Thoracic aorta (tissue), 2 donors: ENCODE measurements around the gene CREB3L2. TPM values are rescaled to one million over a fixed set of nuclear protein-coding genes. Genes with fewer than 3 reads are reported as not detected.

Source experiments
- ATAC-seq: fragments of 150-250 bp; one replicate; pipeline ENCODE4 v1.8.0; 2017; ENCODE audit warnings: low read depth; ENCODE audit not compliant: insufficient number of reproducible peaks, low FRiP score
- DNase-seq: peaks from one replicate; pipeline ENCODE4 v3.0.0-alpha.2; 2020; ENCODE audit warnings: low spot score
- H3K27ac ChIP-seq, 2 donors: fragments of 200-600 bp; sonication (generic); 1 replicate in 1 of 2; 2 replicates in 1 of 2; pipeline ENCODE4 v1.5.1; 2016; ENCODE audit warnings: mild to moderate bottlenecking in 2 of 2, moderate library complexity in 2 of 2
- H3K27me3 ChIP-seq: fragments of 200-600 bp; sonication (generic); replicated peaks from 2 replicates; pipeline ENCODE4 v1.6.0; 2016; ENCODE audit warnings: mild to moderate bottlenecking; ENCODE audit not compliant: insufficient read depth
- H3K36me3 ChIP-seq: fragments of 200-600 bp; sonication (generic); one replicate; pipeline ENCODE4 v1.5.1; 2016
- H3K4me1 ChIP-seq, 2 donors: fragments of 200-600 bp; sonication (generic); 1 replicate in 1 of 2; 2 replicates in 1 of 2; pipeline versions ENCODE4 v1.5.1 to v1.6.0; 2016; ENCODE audit warnings: low read depth in 2 of 2, mild to moderate bottlenecking in 1 of 2; ENCODE audit not compliant: control insufficient read depth in 1 of 2
- H3K4me3 ChIP-seq: fragments of 200-600 bp; sonication (generic); 2 replicates; pipeline ENCODE4 v1.5.1; 2016; ENCODE audit warnings: mild to moderate bottlenecking
- H3K9me3 ChIP-seq: fragments of 200-600 bp; sonication (generic); 2 replicates; pipeline ENCODE4 v1.5.1; 2016
- total RNA-seq, 2 donors: library from RNA; depleted of rRNA; stranded (reverse); fragments of >200 nt; gene quantifications; one replicate each; pipeline versions ENCODE4 v1.1.0 to v1.2.3, GENCODE V29; 2016
- TF ChIP-seq, protein P1 (sequence below): fragments of 200-600 bp; sonication (generic); IDR thresholded peaks from one replicate; pipeline ENCODE4 v1.5.1; 2019; ENCODE audit warnings: antibody characterized with exemption

CREB3L2 gene
- total RNA-seq, 2 donors from 2014 or later, result 85.3 to 96.7 TPM

DNA sequence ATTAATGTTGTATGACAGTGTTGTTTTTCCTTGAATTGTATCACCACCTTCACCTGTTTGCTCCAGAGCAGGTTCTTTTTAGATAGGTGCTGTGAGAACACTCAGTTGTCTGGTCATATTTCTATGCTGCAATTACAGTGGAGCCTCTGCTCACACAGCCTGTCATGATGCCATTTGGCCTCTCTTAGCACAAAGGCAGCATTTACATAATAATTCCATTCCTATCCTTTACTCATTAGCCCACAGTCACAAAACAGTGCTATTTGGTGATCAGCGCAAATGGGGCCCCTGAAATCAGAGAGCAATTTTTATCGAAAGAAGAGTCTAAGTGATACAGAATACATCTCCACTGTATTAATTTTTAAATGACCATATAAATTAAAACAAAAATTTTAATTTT is 141.3 kb downstream of the CREB3L2 start:
- DNase-seq (no peak), ATAC-seq (no peak)
- Histone ChIP-seq H3K4me1 (no peaks in the 10 kb centered on the region), H3K27ac (no peak overlapping the region), H3K27me3 (no peaks in the 10 kb centered on the region), H3K36me3 (peaks cover 15% of the 10 kb centered on the region), H3K9me3 (no peaks in the 10 kb centered on the region), H3K4me3 (no peak overlapping the region)
- TF ChIP-seq, protein P1, sequence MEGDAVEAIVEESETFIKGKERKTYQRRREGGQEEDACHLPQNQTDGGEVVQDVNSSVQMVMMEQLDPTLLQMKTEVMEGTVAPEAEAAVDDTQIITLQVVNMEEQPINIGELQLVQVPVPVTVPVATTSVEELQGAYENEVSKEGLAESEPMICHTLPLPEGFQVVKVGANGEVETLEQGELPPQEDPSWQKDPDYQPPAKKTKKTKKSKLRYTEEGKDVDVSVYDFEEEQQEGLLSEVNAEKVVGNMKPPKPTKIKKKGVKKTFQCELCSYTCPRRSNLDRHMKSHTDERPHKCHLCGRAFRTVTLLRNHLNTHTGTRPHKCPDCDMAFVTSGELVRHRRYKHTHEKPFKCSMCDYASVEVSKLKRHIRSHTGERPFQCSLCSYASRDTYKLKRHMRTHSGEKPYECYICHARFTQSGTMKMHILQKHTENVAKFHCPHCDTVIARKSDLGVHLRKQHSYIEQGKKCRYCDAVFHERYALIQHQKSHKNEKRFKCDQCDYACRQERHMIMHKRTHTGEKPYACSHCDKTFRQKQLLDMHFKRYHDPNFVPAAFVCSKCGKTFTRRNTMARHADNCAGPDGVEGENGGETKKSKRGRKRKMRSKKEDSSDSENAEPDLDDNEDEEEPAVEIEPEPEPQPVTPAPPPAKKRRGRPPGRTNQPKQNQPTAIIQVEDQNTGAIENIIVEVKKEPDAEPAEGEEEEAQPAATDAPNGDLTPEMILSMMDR, result no peak

DNA sequence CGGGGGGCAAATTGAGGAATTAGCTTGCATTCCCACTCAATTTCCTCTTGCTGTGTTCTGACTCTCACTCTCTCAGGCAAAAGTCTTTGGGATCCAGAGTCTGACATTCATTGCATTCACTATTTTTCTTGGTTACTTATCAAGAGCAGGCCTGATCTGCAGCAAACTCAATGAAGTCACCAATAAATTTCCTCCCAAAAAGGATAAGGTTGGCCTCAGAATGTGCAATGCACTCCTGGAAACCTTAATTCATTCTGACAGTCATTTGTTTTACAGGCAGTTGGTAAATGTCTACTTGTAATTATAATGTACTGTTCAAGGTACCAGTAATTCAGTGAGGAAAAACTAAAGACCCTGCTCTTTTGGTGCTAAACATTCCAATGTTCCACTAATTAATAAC is 148.8 kb downstream of the CREB3L2 start:
- H3K36me3 ChIP-seq, result no peaks in the 10 kb centered on the region
- H3K4me3 ChIP-seq, result no peak overlapping the region
- no peak overlapping the region for H3K27ac ChIP-seq
- TF ChIP-seq, protein P1, result no peak
- DNase-seq (no peak), ATAC-seq (no peak)
- H3K4me1 ChIP-seq, result no peaks in the 10 kb centered on the region
- no peaks in the 10 kb centered on the region for H3K27me3 ChIP-seq
- no peaks in the 10 kb centered on the region for H3K9me3 ChIP-seq

DNA sequence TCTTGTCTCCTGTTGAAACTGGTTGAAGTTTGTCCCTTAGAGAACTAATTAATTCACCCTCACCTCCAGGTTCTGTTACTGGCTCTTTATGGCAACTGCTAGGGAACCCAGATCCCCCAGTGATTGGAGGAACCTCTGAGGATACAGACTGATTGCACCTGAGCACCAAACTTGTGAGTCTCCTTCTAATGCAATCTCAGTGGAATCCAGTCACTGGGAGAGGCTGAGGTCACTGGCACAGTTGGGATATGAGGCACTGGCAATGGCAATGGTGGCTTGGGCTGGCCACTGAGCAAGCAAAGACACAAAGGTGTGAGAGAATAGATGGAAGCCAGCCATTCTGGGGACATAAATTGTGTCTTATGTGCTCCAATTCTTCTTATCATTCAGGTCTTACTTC is 149.8 kb downstream of the CREB3L2 start:
- H3K27ac ChIP-seq, result no peak overlapping the region
- H3K4me1 ChIP-seq, result peaks cover 3 to 8% of the 10 kb centered on the region in 2 donors
- H3K4me3 ChIP-seq, result no peak overlapping the region
- ATAC-seq, result no peak
- no peaks in the 10 kb centered on the region for H3K36me3 ChIP-seq
- no peaks in the 10 kb centered on the region for H3K27me3 ChIP-seq
- TF ChIP-seq, protein P1, result no peak
- no peaks in the 10 kb centered on the region for H3K9me3 ChIP-seq
- DNase-seq, result no peak

DNA sequence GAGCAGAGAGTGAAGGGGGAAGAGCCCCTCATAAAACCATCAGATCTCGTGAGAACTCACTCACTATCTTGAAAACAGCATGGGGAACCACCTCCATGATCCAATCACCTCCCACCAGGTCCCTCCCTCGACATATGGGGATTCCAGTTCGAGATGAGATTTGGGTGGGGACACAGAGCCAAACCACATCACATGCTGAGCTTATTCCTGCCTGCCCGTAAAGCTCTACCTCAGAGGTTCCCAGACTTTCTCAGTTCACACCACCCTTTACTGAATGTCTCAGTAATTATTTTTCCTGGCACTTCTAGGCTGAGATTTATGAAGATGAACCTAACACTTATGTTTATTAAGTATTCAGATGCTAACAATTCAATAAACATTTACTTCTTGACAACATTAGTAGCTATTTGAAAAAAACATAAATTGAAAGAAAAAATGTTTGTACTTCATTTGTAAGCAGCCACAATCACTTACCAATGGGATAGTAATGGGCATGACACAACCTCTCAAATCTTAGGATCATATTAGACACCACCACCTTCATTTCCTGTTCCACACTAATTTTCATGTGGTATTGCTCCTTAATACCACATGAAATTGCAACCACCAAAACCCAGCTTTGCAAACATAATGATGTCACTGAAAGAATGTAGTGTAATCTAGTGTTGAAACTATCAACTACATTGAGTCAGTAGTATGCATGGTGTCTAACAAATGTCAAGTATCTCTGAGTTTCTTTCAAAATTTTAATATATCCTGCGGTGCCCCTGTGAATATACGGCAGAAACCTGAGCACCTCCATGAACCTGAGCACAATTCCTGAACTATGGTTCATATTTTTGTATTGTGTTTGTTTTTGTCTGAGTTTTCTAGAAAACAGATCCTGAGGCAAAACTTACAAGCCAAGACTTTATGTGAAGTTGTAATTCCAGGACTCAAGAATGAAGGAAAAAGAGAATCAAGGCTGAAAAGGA is 150.6 kb downstream of the CREB3L2 start:
- peaks cover 4 to 10% of the 10 kb centered on the region in 2 donors for H3K4me1 ChIP-seq
- no peak for ATAC-seq

DNA sequence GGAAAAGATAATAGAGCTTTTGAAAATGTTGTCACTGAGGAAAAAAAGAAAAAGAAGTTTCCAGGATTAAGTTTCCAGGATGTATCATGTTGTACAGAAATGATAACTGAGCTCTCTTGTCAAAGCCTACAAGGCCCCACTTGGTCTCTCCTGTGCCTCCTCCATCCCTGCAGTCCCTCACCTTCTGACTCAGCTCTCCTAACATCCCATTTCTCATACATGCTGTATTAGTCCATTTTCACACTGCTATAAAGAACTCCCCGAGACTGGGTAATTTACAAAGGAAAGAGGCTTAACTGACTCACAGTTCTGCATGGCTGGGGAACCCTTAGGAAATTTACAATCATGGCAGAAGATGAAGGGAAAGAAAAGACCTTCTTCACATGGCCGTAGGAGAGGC is 151.3 kb downstream of the CREB3L2 start:
- Histone ChIP-seq H3K27me3 (no peaks in the 10 kb centered on the region), H3K4me3 (no peak overlapping the region), H3K36me3 (no peaks in the 10 kb centered on the region), H3K9me3 (no peaks in the 10 kb centered on the region), H3K4me1 (peaks cover 4 to 10% of the 10 kb centered on the region in 2 donors), H3K27ac (no peak overlapping the region)
- no peak for ATAC-seq
- no peak for DNase-seq
- TF ChIP-seq, protein P1, result no peak

More for the DNA sequence above, 150.6 kb downstream of the CREB3L2 start:
- Histone ChIP-seq H3K9me3 (no peaks in the 10 kb centered on the region), H3K27ac (no peak overlapping the region), H3K27me3 (no peaks in the 10 kb centered on the region), H3K4me3 (no peak overlapping the region), H3K36me3 (no peaks in the 10 kb centered on the region)
- DNase-seq, result no peak
- TF ChIP-seq, protein P1, result no peak
